Endothelial cell of umbilical vein (primary cell): ENCODE results near the gene ASMTL. TPM values are rescaled to one million over a fixed set of nuclear protein-coding genes. Genes with fewer than 3 reads are reported as not detected.
A peak's percentile ranks its signal among the peaks of the same experiment; 100 is the strongest.

ENCODE experiments used
- BruUV-seq: library from RNA; stranded (reverse); fragments of 400-500 nt; replicated peaks from 2 replicates; lab custom pipeline; 2021; lab: Mats Ljungman, UMichigan
- CTCF ChIA-PET: fragments of 300-600, 350-600 bp; sonication (Branson Sonifier 250); formaldehyde crosslinking; loops from one replicate; lab custom pipeline; 2021; ENCODE audit warnings: antibody characterized with exemption, inconsistent platforms; lab: Charles Lee
- POLR2A ChIA-PET: fragments of 300-600, 350-600 bp; sonication (Branson Sonifier 250); formaldehyde crosslinking; loops from one replicate; lab custom pipeline; 2021; ENCODE audit warnings: antibody characterized with exemption, inconsistent platforms; lab: Charles Lee
- DNase-seq: peaks from one replicate; pipeline ENCODE4 v3.0.0-alpha.2; 2011; ENCODE audit warnings: low read depth, low spot score
- FAIRE-seq: peaks from 2 replicates; lab custom pipeline; 2011; peaks lifted over from hg19 to GRCh38; lab: Jason Lieb, UNC
- H2AFZ ChIP-seq: 2 replicates; pipeline ENCODE4 v1.6.0; 2012; ENCODE audit warnings: low read depth, low read length, control low read depth, inconsistent platforms
- H3K27ac ChIP-seq: 2 replicates; pipeline ENCODE4 v1.5.1; 2011; ENCODE audit warnings: low read depth, mild to moderate bottlenecking, control low read depth, low read length, moderate library complexity; ENCODE audit not compliant: insufficient read depth
- H3K27me3 ChIP-seq, 2 experiments: 2 replicates each; pipeline versions ENCODE4 v1.6.0 to v1.6.1; 2011; ENCODE audit warnings: low read length in 2 of 2, mixed read lengths in 1 of 2; ENCODE audit not compliant: control insufficient read depth in 2 of 2, insufficient read depth in 2 of 2
- H3K36me3 ChIP-seq, 2 experiments: 2 replicates in 1 of 2; 3 replicates in 1 of 2; pipeline ENCODE4 v1.5.1; 2011; ENCODE audit warnings: low read length in 2 of 2, mild to moderate bottlenecking in 1 of 2, moderate library complexity in 1 of 2; ENCODE audit not compliant: control insufficient read depth in 2 of 2, insufficient read depth in 2 of 2; ENCODE audit errors: extremely low read depth in 1 of 2
- H3K4me1 ChIP-seq: 3 replicates; pipeline ENCODE4 v1.5.1; 2011; ENCODE audit warnings: mild to moderate bottlenecking, low read length; ENCODE audit not compliant: control insufficient read depth, insufficient read depth; ENCODE audit errors: extremely low read depth
- H3K4me2 ChIP-seq: 2 replicates; pipeline ENCODE4 v1.6.1; 2011; ENCODE audit warnings: low read length, control low read depth, mixed read lengths; ENCODE audit not compliant: insufficient read depth
- H3K4me3 ChIP-seq, 3 experiments: fragments of 200-600 bp in 1 of 3; sonication (generic), shearing (Covaris generic) in 1 of 3; replicated peaks in 1 of 3; 2 replicates each; pipeline ENCODE4 v1.5.1; 2011 to 2016; ENCODE audit warnings: control low read depth in 3 of 3, low read length in 3 of 3, mild to moderate bottlenecking in 2 of 3, inconsistent platforms in 1 of 3, low read depth in 1 of 3, moderate library complexity in 1 of 3; ENCODE audit not compliant: insufficient read depth in 1 of 3
- H3K79me2 ChIP-seq: 2 replicates; pipeline ENCODE4 v1.6.0; 2012; ENCODE audit warnings: low read length, inconsistent platforms; ENCODE audit not compliant: control insufficient read depth, insufficient read depth
- H3K9ac ChIP-seq: replicated peaks from 2 replicates; pipeline ENCODE3; 2011; ENCODE audit warnings: low read length, control low read depth; ENCODE audit not compliant: insufficient read depth; ENCODE audit errors: extremely low read depth
- H3K9me1 ChIP-seq: replicated peaks from 3 replicates; pipeline ENCODE4 v1.6.0; 2011; ENCODE audit warnings: mild to moderate bottlenecking, low read length; ENCODE audit not compliant: control insufficient read depth, insufficient read depth; ENCODE audit errors: extremely low read depth
- H3K9me3 ChIP-seq: replicated peaks from 2 replicates; pipeline ENCODE4 v1.5.1; 2012; ENCODE audit warnings: low read length, inconsistent platforms; ENCODE audit not compliant: control insufficient read depth, insufficient read depth
- H4K20me1 ChIP-seq: replicated peaks from 2 replicates; pipeline ENCODE3; 2011; ENCODE audit warnings: mild to moderate bottlenecking, low read length; ENCODE audit not compliant: control insufficient read depth, insufficient read depth; ENCODE audit errors: extremely low read depth
- EZH2 ChIP-seq: IDR thresholded peaks from 2 replicates; pipeline ENCODE4 v1.6.1; 2012; ENCODE audit warnings: borderline replicate concordance, low read depth, mild to moderate bottlenecking, moderate library complexity, low read length, inconsistent platforms; ENCODE audit not compliant: severe bottlenecking
- FOS ChIP-seq: IDR thresholded peaks from 2 replicates; pipeline ENCODE4 v1.6.1; 2011; ENCODE audit warnings: mild to moderate bottlenecking, low read length, moderate library complexity, borderline replicate concordance; ENCODE audit not compliant: insufficient read depth
- GATA2 ChIP-seq: IDR thresholded peaks from 2 replicates; pipeline ENCODE4 v1.7.0; 2011; ENCODE audit warnings: low read depth, mild to moderate bottlenecking, moderate library complexity, mixed read lengths, low read length; ENCODE audit not compliant: insufficient read length, insufficient read depth
- JUN ChIP-seq: IDR thresholded peaks from 2 replicates; pipeline ENCODE4 v1.6.1; 2011; ENCODE audit warnings: borderline replicate concordance, low read depth; ENCODE audit not compliant: insufficient read length, insufficient read depth
- MYC ChIP-seq: IDR thresholded peaks from one replicate; pipeline ENCODE4 v1.6.1; 2011; ENCODE audit warnings: mild to moderate bottlenecking, low read depth, low read length
- POLR2A ChIP-seq: IDR thresholded peaks from 2 replicates; pipeline ENCODE4 v1.6.1; 2012; ENCODE audit warnings: low read depth, mild to moderate bottlenecking, control low read depth, low read length
- POLR2AphosphoS5 ChIP-seq: IDR thresholded peaks from 2 replicates; pipeline ENCODE4 v1.6.1; 2012; ENCODE audit warnings: low read depth, mild to moderate bottlenecking, control low read depth, low read length, moderate library complexity; ENCODE audit not compliant: insufficient read depth
- dilution Hi-C: fragments of 300-500 bp; cut with MboI; formaldehyde crosslinking; loops from one replicate; pipeline ENCODE4 v1.15.0; 2019; ENCODE audit warnings: low sequenced_read_pairs; ENCODE audit not compliant: extremely low pct_ligation_motif_present
- intact Hi-C: fragments of 100-400 bp; cut with micrococcal nuclease; formaldehyde crosslinking; loops from one replicate; pipeline ENCODE4 v1.10.0; 2022
- polyA plus RNA-seq, 4 experiments: library from polyadenylated mRNA; depleted of rRNA in 3 of 4; stranded (reverse) in 3 of 4; unstranded in 1 of 4; fragments of >200 nt; gene quantifications; 2 replicates each; pipeline versions ENCODE4 v1.2.1 to v1.2.3, GENCODE V29; 2011 to 2012; ENCODE audit warnings: missing spikeins in 1 of 4
- total RNA-seq: library from RNA; stranded (reverse); gene quantifications from 2 replicates; pipeline ENCODE4 v1.2.3, GENCODE V29; 2021
- TF ChIP-seq, protein P1 (sequence below), 2 donors: IDR thresholded peaks; 1 replicate in 1 of 2; 2 replicates in 1 of 2; pipeline ENCODE4 v1.5.1; 2011; ENCODE audit warnings: low read length in 2 of 2, mild to moderate bottlenecking in 2 of 2, moderate library complexity in 2 of 2, control low read depth in 1 of 2, inconsistent platforms in 1 of 2, low read depth in 1 of 2; ENCODE audit not compliant: insufficient read depth in 1 of 2; ENCODE audit errors: extremely low read depth in 1 of 2
- TF ChIP-seq, protein P2 (sequence below): IDR thresholded peaks from 2 replicates; pipeline ENCODE4 v1.6.1; 2011; ENCODE audit not compliant: insufficient read depth, insufficient read length

ASMTL gene
- total and polyA plus RNA-seq, 2 donors (not counting 3 experiments of a cell fraction or from before 2014, with no cell fraction given): 27.1 to 29.9 TPM

DNA sequence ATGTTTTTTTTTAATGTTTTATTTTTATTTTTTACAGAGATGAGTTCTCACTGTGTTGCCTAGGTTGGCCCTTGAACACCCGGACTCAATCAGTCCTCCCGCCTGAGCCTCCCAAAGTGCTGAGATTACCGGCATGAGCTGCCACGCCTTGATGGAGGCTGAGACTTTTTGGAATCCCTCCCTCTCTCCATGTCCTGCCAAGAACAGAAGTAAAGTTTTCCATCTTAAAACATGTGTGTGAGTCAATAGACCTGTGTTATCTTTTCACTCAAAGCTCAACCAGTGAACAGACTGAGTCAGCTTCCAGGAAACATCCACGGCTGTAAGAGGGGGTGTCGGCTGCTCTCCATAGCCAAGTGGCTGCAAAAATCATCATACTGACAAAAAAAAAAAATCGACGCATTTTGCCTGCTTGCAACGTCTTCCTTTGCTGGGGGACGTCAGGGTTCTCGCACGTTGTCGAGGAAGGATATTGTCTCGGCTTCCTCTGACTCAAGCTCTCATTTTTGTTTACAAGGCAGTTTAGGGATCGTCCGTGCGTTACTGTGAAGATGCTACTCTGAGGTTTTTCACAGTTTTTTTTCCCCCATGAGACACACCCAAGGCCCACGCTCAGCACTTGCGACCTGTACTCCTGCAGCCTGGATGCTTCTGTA is 10.0 kb upstream of the ASMTL start:
- H3K4me1 ChIP-seq: peaks cover 12% of the 10 kb centered on the region
- H2AFZ ChIP-seq: peak overlapping the region; percentile 66
- dilution Hi-C loops: no loop called here
- H3K9ac ChIP-seq: no peak overlapping the region
- intact Hi-C loops: no loop called here
- no peak overlapping the region for H3K4me3 ChIP-seq
- no peaks in the 10 kb centered on the region for H3K79me2 ChIP-seq
- FAIRE-seq (peak; percentile 81), DNase-seq (peak; percentile 85)
- H3K27ac ChIP-seq: peak overlapping the region; percentile 20
- H3K27me3 ChIP-seq: peaks cover 2 to 15% of the 10 kb centered on the region in 2 experiments
- CTCF ChIA-PET: no interaction called here
- H4K20me1 ChIP-seq: no peaks in the 10 kb centered on the region
- H3K9me3 ChIP-seq: no peaks in the 10 kb centered on the region
- TF ChIP-seq EZH2 (no peak), POLR2AphosphoS5 (no peak), POLR2A (no peak), GATA2 (no peak), JUN (peak; percentile 55), FOS (peak; percentile 81), MYC (no peak)
- TF ChIP-seq, protein P1, sequence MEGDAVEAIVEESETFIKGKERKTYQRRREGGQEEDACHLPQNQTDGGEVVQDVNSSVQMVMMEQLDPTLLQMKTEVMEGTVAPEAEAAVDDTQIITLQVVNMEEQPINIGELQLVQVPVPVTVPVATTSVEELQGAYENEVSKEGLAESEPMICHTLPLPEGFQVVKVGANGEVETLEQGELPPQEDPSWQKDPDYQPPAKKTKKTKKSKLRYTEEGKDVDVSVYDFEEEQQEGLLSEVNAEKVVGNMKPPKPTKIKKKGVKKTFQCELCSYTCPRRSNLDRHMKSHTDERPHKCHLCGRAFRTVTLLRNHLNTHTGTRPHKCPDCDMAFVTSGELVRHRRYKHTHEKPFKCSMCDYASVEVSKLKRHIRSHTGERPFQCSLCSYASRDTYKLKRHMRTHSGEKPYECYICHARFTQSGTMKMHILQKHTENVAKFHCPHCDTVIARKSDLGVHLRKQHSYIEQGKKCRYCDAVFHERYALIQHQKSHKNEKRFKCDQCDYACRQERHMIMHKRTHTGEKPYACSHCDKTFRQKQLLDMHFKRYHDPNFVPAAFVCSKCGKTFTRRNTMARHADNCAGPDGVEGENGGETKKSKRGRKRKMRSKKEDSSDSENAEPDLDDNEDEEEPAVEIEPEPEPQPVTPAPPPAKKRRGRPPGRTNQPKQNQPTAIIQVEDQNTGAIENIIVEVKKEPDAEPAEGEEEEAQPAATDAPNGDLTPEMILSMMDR (IDR thresholded peaks at IDR 0.05; ENCODE audit: extremely low read depth in 1 of 2, insufficient read depth in 1 of 2, low read depth in 1 of 2, low read length in 2 of 2): no peak
- TF ChIP-seq, protein P2, sequence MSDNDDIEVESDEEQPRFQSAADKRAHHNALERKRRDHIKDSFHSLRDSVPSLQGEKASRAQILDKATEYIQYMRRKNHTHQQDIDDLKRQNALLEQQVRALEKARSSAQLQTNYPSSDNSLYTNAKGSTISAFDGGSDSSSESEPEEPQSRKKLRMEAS: no peak
- H3K36me3 ChIP-seq: no peaks in the 10 kb centered on the region
- BruUV-seq: no TSS peak
- peak overlapping the region; percentile 37 for H3K4me2 ChIP-seq
- POLR2A ChIA-PET: no interaction called here
- H3K9me1 ChIP-seq: no peaks in the 10 kb centered on the region
